ENCODE measurements around the gene SLC22A31.
A peak's percentile ranks its signal among the peaks of the same experiment; 100 is the strongest.

Gene SLC22A31

DNA sequence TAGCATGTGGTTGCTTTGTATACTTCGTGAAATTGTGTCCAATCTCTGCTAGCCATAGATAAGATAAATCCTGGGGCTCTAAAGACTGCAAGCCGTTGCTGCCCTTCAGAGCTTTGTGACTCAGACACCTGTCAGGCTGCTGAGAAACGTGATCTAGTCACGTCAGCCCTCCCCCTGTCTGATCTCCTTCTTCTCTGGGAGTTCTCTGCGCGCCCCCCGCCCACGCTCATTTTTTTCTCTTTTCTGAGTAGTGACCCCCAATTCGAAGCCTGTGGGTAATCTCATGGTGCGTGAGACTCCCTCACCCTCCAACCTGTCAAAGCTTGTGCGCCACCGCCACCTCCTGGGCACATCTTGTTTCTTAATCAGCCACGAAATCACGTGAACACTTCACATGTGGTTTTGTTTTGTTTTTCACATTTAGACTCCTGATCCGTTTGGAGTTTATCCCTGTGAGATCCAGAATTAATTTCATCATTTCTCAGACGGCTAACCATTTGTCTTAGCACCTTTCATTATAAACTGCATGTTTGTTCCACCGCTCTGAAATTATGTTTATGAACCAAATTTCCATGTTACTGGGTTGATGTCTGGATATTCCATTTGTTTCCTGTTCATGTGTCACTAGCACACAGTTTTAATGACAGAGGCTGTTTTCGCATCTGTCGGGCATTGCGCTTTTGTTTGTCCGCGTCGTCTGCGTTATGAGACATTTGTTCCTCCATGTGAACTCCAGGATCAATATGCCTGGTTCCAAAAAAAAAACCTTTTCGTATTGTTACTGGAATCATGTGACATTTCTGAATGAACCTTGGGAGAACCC lies 16.2 kb upstream of the SLC22A31 start:
- peak; percentile 74 for DNase-seq

DNA sequence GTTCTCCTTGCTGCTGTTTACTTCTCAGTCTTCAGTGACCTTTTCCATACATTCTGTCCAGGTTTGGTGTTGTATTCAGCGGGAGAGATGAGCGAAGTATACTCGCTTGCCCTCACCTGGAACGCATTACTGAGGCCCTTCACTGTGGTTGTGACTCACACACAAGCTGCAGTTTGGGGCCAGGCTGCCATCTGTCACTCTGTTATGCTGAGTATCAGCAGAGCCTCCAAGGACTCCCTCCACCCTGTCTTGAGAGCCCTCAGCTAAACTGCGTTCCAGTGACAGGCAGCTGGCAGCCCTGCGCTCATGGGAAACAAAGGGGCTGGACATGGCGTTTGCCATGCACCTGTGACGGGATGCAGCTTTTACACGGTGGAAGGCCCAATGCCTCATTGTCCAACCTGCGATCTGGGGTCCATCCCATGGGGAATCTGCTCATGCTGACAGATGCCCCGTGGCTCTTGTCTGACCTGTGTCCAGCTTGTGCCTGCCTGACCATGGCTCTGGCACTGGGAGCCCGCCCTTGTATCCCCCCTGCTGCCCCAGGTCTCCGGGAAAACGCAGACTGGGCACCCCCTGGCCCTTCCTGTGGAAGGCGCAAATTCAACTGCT lies 10.7 kb upstream of the SLC22A31 start:
- peak; percentile 73 for DNase-seq

DNA sequence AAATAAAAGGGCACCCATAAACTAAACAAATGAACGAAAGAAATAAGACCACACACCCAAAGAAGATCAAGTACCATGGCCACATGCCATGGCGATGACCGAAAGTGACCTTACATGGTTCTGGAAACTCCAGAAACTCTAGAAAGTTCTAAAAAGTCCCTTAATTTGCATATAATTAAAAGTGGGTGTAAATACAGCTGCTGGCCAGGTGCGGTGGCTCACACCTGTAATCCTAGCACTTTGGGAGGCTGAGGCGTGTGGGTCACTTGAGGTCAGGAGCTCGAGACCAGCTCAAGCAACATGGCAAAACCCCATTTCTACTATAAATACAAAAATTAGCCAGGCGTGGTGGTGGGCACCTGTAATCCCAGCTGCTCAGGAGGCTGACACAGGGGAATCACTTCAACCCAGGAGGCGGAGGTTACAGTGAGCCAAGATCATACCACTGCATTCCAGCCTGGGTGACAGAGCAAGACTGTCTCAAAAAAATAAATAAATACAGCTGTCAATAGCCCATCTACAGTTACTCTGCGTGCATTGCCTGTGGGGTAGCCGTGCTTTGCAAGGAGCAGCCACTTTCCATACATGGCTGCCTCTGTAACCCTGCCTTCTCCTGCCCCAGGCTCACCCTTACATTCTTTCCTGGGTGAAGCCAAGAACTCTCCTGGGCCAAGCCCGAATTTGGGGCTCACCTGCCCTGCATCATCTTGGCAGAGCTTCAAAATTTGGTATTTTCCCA lies 10.0 kb upstream of the SLC22A31 start:
- DNase-seq: no peak

DNA sequence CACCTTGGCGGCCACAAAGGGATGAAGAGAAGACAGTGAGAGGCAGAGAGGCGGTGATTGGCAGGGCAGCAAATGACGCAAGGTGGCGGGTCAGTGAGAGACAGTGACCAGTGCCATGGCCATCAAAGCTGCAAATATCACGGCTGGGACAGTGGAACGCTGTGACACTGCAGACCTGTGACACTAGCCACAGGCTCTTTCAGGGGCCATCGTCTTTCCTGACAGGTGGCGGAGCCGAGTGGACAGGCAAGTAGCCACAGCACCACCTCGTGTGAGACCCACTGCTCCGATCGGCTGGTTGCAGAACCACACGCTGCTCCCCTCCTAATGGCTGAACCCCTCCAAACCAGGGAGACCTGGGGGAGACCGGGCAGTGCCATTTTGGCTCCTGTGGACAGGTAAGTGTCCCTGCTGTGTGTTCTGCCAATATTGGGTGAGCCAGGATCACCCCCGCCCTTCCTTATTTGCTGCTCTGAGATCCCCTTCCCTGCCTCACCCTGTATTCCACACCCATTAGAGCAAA lies 9.2 kb upstream of the SLC22A31 start:
- no peak for DNase-seq

DNA sequence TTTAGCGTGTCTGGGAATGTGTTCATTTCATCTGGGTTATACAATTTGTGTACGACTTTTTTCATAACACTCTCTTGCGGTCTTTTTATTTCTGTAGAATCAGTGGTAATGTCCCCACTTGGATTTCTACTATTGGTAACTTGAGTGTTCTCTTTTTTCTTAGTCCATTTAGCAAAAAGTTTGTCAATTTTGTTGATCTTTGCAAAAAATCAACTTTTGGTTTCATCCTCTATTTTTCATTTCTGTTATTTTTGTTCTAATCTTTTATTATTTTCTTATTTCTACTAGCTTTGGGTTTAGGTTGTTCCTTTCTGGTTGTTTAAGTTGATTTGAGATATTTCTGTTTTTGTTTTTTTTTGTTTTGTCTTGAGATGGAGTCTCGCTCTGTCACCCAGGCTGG lies 7.7 kb upstream of the SLC22A31 start:
- no peak for DNase-seq

DNA sequence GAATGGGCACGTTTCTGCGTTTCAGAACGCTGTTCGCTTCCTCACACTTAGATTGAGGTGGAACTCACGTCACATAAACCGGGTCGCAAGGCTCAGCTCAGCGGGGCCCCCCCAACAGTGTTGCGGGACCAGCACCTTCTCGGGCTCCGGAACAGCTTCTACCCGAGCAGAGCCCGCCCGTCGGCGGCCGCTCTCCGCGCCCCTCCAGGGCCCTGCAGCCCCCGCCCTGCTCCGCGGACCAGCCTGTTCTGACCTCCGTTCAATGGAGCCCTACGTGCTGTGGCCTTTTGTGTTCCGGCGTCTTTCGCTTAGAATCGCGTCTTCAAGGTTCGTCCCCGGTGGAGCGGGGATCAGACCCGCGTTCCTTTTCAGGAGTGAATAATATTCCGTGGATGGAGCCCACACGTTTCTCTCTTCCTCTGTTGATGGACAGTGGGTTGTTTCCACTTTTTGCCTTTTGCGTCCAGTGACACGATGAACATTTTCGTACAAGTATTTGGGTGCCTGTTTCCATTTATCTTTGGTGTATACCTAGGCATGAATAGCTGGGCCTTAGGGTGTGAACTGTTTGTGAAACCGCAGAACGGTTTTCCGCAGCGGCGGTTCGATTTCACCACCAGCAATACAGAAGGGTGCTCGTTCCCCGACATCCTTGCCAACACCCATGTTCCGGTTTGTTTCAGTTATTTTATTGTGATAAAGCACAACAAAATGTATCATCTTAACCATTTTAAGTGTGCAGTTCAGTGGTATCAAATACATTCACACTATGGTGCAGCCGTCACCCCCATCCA lies 2.3 kb upstream of the SLC22A31 start:
- no peak for DNase-seq

DNA sequence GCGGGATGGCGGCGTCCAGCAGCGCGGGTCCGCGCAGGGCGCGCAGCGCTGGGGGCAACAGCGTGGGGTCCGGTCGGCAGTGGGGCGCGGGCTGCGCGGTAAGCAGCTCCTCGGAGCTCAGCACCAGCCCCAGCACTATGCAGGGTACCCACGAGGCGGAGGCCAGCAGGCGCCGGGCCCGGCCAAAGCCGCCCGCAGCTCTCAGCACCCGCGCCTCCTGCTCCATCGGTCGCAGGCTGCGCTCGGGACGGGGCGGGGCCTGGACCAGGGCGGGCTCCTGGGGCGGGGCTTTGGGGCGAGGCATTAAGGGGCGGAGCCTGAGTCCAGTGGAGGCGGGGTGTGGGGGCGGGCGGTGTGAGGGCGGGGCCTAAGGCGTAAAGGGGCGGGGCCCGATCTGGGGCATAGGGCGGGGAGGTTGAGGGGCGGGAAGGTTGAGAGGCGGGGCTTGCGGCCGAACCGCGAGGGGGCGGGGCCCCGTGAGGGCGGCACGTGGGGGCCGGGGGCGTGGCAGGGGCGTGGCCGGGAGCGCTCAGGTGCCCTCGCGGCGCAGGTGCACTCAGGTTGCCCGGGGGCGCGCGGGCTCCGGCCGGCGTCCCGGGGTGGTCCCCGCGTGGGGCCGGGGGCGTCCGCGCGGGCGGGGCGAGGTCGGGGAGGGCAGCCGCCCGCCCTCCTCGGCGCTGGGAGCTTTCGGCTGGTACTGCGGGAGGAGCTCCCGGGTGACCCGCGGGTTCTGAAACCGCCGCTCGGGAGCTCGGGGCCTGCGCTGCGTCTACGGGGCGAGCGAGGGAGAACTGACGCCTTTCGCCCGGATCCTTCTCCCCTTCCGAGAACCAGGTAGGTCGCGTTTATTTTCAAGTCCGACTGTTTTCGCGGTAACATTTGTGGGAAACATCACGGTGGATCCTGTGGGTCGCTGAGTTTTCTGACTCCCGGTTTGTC lies 1.4 kb upstream of the SLC22A31 start:
- DNase-seq: peak; percentile 81

DNA sequence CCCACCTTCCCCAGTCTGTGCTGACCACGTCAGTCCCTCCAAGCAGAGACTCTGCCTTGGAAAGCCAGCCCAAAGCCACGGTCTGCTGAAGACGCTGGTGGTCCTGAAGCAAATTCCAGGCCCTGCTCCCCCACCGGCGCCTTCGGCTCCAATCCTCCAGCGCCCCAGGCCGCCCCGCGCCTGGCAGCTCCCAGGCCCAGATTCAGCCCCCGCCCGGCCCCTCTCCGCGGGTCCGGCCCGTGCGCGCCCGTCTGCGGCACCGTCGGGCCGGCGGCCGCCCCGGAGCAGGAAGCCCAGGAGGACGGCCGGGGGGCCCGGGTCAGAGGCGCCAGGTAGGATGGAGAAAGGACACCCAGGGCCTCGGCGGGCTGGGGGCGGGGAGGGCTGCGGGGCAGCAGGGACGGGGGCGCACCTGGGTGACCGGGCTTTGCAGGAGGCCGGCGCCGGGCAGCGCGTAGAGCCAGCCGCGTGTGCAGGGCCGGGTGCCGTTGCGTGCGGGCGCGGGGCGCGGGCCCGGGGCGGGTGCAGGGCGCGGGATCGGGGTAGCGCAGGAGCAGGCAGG lies 594 bp upstream of the SLC22A31 start:
- no peak for DNase-seq

DNA sequence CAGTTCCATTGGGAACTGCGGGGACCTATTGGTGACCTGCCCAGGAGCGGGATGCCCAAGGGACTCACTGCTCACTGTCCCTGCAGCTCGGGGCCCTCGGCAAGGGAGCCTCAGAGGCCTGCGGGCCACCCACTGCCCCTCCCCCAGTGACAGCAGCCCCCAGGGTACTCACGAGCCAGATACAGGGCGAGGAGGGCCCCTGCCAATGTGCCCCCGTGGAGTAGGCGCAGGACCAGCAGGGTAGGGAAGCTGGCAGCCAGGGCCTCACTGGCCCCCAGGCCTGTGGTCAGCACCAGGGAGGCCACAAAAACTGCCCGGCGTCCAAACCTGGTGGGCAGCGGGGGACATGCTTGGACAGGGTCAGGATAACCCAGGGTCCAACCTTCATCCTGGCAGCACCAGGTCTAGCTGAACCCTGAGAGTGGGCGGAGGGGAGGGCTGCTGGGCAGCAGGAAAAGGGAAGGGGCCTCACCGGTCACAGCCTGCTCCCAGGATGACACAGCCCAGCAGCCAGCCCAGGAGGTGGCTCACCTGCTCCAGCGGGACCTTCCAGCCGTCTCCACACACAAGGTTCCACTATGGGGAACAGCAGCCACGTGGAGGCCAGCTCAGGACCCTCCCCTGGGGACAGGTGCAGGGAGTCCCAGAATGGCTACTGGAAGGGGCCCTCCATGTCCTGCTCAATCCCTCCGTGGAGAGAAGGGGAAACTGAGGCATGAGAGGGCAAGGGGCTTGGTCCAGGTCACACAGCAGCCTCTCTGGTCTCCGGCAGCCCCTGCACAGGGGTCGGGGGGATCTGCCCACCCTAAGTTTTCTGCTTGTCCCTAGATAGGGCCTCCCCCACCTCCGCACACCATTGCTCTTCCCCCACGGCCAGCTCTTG lies 855 bp downstream of the SLC22A31 start:
- no peak for DNase-seq

DNA sequence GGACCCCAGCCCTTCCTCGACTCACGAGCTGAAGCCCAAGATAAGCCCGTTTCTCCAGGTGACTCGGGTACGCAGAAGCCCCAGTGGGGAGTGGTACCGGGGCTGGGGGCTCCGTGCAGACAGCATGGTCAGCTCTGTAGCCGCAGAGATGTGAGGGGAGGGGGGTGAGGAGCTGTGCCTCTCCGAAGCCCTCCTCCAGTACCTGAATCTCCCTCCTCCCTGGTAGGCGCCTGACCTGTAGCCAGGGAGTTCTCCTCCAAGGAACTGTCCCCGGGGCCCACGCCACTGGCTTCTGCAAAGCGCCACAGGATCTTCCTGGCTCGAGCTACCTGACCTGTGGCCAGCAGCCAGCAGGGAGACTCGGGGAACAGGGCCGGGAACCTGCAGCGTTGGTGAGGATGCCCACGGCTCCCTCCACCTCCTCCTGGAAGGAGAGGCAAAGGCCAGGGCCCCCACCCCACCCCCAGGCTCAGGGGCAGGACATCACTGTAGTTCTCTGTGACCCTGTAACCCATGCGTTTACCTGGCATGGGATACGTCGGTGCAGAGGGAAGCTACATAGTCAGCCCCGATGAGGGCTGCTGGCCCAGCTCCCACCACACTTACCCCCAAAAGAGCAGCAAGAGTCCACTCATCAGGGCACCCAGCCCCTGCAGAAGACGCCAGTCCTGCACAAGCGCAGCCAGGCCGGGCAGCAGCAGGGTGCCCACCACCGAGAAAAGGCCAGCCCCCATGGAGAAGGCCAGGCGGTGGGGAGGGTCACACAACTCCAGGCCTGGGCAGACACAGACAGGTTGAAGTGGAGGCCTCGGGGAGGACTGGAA lies 1.7 kb downstream of the SLC22A31 start:
- DNase-seq: no peak

DNA sequence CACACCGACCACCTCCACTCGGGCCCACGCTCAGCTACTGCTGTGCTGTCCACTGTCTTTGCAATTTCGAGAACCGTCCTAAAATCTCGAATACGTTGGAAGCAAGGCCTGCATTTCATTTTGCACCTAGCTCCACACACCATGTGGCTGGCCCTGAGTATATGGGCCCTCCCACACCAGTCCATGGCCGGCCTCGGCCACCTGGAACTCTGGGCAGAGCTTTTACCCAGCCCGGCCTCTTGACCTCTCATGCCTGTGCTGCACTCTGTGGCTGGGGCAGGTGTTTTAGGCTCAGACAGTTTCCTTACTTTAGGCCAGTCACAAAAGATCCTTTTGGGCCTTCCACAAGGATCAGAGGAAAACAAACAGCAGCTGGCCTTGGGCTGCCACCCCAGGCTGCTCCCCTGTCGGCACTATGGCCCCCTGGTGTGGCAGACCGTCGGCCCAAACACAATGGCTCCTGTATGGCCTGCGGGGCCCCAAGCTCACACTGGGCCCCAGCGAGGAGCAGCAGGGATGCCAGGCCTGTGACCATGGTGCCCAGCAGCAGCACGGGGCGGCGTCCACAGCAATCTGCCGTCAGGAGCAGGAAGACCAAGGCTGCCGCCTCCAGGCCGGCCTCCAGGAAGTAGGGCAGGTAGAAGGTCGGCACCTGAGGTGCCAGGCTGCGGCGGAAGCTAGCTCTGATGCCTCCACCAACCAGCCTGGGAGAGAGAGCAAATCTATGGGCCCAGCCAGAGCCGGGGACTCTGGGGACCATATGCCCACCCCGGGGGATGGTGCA lies 2.5 kb downstream of the SLC22A31 start:
- DNase-seq: peak; percentile 9

DNA sequence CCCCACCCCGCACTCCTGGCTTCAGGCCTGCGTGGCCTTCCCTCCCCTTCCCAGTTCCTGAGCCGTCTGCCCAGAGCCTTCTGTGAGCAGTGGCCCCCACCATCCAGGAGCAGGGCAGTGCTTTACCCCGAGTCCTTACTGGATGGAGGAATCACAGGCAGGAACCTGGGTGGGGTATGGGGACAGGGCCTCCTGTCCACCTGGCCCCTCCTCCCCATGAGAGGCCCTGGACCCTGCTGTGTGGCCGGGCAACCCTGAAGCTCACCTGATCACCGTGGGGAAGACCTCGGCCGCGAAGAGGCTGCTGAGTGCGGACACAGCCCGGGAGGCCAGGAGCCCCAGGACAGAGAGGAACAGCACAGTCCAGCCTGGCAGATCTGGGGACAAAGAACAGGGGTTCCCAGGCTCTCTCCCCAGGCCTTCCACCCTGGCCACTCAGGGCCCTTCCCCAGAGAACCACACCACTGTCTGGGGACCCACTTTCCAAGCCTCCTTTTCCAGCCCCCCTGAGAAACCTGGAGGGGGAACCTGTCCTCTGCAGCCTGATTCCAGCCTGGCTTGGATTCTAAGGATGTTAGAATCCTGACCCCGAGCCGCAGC lies 3.2 kb downstream of the SLC22A31 start:
- no peak for DNase-seq

DNA sequence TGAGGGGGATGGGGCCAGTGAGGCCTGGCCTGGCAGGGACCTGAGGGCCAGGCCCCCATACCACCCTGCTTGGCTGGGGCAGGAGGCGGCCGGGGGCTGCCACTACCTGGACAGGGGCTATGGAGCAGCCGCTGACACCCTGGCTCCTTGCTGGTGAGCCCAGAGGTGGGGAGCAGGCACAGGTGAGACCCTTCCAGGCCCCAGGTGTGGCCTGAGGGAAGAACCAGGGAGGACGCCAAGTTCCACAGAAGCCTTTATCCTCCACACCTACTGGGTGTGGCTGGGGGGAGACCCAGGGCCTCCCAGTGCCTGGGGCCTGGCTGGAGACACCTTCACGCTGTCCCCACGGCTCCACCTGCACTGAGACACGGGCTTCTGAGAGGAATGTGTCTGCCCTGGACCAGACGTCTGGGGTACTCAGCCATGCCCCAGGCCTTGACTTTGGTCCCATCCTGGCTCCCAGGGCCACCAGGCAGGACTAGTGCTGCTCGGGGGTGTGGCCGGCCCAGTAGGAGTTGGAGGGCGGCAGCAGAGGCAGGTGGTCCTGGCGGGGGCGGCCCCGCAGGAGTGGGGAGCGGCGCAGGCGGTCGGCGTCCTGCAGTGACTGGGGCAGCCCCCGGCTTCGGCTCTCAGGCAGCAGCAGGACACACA lies 4.7 kb downstream of the SLC22A31 start:
- no peak for DNase-seq

DNA sequence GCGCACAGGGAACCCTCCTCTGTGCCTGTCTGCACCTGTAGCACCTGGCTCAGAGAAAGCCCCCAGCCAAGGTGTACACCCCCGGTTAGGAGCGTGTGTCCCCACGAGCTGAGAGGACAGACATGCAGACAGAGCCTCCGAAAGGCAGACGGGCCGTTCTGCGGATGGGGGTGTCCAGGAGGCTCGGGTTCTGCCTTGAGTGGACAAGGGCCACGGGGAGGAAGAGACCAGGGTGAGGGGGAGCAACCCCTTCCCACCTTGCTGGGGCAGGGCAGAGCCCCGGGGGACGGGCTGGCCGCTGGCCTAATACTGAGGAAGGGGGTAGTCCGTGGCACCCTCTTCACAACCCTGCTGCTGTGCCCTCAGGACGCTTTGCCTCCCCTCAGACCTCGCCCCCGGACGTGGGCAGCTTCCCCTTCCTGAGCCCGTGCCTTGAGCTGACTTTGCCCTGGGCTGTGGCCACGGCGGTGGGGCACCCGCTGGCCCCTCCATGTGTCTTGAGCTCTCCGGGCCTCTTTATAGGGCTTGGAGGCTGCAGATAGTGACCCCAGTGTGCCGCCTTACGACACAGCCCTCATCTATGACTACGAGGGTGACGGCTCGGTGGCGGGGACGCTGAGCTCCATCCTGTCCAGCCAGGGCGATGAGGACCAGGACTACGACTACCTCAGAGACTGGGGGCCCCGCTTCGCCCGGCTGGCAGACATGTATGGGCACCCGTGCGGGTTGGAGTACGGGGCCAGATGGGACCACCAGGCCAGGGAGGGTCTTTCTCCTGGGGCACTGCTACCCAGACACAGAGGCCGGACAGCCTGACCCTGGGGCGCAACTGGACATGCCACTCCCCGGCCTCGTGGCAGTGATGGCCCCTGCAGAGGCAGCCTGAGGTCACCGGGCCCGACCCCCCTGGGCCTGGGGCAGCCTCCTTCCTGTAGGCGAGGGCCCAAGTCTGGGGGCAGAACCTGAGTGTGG lies 5.7 kb downstream of the SLC22A31 start:
- no peak for DNase-seq

DNA sequence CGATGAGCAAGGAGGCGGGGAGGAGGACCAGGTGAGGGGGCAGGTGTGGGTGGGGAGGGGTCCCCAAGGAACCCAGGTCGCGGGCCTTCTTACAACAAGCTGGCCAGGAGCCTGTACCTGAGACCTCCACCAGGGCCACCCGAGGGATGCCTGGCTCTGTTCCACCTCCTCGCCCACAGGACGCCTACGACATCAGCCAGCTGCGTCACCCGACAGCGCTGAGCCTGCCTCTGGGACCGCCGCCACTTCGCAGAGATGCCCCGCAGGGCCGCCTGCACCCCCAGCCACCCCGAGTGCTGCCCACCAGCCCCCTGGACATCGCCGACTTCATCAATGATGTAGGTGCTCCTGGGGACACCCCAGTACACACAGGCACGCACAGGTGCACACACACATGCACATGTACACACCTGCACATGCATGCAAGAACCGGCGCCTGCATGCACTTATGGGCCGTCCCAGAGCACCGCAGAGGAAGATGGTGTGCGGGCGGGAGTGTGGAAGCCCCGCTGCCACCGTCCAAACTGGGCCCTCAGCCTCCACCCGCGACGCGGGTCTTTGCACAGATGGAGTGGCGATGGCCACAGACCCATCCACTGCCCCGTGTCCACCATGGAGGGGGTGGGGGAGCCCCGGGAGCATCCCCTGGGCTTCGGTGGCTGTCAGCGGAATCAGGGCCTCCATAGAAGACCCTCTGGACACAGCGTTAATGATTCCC lies 6.6 kb downstream of the SLC22A31 start:
- DNase-seq: peak; percentile 28
